Cortex of kidney (tissue), 1 donor: ENCODE data around the gene USP12.
"Not testable (repeated sequence)": the region's sequence is repeated elsewhere in the genome, so short reads cannot be mapped to it uniquely, and the experiment has no call there.

Experiments used
- DNase-seq: peaks from one replicate; lab custom pipeline; 2025; lab: John Stamatoyannopoulos, UW

The USP12 gene

DNA sequence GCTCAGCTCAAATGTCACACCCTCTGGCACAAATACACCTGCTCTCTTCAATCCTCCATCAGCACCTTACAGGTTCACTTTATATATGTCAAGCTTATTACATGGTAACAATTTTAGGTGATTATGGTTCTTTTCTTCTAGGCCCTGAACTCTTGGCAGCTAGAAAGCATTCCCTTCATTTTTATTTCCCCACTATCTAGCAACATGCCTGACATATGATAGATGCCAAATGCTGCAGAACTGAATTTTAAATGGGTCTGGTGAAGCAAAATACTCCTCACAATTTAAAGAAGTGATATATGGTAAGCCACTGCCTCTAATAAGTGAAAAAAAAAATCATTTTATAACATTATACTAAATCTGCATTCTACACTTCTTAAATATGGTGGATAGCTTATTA, 95.2 kb downstream of the USP12 start:
- DNase-seq, result no peak

DNA sequence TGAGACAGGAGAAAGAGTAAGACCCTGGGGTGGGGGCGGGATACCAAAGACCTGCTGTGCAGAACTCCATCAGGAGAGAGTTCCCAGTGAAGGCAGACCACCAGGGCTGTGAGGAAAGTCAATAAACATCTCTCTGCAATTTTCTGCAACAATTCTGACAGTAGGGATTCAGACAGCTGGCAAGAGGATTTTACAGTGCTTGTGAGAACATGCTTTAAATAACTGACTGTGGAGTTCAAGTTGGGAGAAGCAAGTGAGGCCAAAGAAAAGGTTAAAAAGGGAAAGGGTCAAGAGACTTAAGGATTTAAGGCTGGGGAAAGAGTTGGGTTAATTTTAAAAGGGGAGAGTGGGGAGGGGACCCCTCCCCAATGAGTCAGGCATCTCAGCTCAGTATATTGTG, 98.4 kb downstream of the USP12 start:
- DNase-seq, result no peak

DNA sequence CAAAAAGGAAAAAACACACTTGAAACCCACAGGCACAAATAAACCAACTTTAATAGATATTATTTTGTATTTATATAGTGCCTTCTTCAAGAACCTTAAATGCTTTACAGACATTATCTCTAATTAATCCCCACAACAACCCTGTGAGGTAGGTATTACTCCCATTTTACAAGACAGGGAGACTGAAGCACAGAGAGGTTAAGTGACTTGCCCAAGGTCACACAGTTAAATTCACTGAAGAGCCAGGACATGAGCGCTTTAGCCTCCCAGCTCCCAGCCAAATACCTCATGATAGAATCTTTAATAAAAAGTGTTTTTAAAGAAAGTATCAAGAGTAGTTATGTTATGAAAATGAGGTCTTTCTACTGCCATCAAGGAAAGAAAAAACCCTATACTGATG, 105.5 kb downstream of the USP12 start:
- DNase-seq, result not testable (repeated sequence)

DNA sequence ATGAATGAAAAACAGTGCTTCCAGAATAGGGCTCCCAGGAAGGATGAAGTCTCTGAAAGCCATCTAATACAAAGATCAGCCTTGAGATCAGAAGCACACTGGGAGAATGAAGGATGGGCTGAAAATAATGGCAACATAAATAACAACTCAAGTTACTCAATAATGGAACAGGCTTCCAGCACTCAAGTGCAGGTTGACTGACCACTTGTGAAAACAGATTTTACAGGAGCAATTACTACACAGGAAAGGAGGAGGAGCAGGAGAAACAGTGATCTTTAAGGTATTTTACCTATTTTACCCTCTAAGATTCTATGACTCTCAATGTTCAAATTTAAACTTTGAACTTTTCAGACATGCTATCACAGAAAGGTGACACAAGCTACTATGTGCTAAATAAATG, 106.0 kb downstream of the USP12 start:
- no peak for DNase-seq

DNA sequence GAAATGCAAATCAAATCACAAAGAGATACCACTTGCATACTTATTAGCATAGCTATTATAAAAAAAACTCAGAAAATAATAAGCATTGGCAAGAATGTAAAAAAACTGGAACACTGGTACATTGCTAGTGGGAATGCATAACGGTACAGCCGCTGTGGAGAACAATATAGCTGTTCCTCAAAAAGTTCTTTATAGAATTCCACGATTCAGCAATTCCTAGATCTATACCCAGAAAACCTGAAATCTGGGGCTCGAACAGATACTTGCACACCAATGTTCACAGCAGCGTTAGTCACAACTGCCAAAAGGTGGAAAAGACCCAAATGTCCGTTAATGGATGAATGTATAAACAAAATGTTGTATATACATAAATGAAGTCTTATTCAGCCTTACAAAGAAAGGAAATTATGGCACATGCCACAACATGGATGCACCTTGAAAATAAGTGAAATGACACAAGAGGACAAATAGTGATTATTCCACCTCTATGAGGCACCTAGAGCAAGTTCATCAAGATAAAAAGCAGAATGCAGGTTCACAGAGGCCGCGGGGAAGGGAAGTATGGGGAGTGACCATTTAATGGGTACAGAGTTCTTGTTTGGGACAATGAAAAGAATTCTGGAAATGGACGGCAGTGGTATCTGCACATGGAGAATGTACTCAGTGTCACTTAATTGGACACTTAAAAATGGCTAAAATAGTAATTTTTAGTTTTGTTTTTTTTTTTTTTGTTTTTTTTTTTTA, 107.2 kb downstream of the USP12 start:
- no peak for DNase-seq

DNA sequence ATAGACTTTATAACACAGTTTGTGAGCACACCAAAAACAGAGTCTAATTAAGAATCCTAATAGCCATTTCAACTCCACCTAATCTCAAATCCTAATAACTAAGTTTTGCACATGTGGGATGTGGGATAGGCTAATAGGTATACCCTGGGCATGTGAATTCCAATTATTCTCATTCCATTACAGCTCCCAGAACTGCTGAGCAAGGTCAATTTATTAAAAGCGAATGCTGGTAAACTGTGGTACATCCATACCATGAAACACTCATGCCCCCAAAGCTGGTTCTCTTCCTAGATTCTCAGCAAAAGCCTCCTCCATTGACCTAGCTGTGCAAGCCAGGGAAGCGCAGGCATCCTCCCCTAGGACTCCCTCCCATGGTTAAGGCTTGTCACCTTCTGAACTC, 113.8 kb downstream of the USP12 start:
- DNase-seq, result no peak

DNA sequence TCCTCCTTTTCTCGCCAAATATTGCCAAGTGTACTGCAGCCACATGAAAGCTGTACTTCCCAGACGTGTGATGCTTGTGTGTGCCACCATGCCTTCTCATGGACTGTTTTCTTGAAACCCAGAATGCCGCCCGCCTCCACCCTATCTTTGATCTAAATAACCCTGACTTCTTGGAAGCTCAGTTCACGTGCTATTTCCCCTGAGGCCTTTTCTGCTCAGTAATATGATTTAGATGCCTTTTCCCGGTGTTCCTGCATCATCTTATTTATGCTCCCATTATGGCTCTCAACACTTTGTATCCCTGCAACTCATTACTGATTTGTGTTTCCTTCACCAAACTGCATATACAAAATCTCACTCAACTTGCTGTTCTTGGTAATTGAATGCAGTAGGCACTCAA, 116.1 kb downstream of the USP12 start:
- no peak for DNase-seq

DNA sequence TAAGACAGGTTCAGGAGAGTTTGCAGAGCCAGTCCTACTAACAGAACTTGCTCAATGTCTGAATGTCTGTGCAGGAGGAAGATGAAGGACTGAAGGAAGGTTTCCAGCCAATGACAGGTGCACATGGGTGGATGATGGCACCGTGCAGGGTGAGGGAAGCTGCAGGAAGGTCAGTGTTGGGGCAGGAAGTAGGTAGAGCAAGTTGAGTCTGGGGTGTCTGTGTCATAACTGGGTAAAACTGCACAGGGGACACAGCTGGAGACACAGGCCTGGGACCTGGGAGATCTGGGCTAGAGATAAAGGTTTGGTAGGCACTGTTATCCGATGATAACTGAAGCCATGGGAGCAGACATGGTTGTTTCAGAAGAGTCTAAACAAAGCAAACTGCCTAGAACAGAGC, 116.9 kb downstream of the USP12 start:
- no peak for DNase-seq

DNA sequence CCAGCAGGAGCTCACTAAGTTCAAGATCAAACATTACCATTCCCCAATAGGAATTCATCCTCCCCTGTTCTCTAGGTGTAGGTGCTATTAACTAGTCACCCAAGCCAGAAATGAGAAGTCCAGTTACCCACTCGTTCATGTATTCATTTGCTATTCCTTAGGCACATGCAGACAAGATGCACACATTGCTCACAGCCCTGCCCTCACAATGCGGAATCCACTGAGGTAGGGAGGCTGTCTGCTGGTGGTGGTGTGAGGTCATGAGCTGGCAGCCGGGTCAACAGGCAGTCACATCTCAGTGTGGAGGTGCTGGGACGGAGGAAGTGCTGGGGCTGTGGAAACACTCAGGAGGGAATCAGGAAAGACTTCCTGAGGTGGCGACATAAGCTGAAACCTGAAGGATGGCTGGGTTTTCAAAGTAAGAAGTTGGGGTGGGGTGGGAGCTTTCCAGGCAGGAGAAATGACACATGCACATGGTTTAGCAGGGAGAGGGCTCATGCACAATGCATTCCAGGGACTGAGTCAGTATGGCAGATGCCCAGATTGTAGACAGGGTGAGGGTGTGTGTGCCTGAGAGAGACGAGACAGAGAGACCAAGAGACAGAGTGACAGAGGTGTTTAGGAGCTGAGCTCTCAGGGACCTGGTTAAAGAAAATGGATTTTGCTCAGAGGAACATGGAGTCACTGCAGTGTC, 117.6 kb downstream of the USP12 start:
- DNase-seq, result no peak

DNA sequence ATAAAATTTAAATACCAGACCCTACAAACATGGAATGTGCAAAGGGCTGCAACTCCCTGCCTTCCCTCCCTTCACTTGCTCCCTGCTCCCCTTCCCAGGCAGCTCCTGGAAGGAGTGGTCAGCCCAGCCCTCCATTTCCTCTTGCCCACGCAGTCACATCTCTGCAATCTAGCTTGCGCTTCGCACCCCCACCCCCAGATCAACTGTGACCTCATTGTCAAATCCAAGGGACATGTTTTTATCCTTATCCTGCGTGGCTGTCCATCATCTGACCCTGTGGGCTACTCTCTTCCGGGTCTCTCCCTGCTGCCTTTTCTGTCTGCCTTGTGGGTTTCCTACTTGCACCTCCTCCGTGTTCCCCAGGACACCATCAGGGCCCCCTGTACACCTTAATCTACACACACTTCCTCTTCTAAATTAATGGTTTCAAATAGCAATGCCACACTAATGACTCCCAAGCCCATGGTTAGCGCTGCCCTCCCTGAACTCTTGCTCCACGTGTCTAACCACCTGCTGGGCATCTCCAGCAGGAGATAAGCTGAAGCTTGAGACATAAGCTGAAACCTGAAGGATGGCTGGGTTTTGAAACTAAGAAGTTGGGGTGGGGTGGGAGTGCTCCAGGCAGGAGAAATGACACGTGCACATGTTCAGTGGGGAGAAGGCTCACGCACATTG, 118.3 kb downstream of the USP12 start:
- no peak for DNase-seq

DNA sequence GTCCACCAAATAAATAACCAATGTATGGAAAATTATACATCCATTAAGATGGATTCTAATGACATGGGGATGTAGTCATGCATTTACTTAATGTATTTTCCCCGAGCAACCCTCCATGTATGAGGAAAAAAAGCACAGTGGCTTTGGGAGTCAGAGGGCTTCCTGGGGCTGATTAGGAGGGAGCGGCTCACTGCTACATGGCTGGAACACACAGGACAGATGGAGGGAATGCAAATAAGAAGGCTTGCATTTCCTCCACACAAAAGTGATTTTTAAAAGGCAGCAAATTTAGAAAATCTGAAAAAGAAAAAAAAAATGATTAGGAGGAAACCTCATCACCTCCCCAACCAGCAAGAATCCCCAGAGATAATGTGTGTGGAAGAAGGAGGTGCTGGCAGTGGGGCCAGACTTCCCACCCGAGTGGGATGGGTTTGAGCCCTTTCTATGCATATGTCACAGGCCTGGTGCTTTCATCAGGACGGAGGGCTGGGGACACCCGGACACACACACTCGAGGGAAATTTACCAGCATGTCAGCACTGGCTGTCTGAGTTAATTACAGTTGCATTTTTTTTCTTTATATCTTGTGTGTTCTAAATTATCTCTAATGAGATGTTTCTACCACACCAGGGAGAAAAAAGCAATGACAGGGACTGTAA, 118.9 kb downstream of the USP12 start:
- no peak for DNase-seq

DNA sequence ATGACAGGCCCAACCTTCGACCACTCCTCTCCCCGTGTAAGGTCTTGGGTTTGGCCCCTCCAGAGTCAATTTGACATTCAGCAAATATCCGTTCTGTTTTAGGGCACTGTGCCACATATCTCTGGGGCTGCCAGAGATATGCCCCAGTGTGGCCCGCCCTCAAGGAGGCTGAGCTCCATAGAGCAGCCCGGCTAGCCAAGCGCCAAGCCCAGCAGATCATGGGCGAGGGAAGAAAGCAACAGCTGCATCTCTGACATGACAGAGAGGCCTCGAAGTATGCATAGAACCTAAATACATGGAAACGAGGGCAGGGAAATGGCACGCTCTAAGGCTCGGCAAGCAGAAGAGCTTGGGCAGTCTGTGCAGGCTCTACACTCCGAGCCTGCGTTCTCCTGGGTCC, 124.5 kb downstream of the USP12 start:
- DNase-seq, result no peak

DNA sequence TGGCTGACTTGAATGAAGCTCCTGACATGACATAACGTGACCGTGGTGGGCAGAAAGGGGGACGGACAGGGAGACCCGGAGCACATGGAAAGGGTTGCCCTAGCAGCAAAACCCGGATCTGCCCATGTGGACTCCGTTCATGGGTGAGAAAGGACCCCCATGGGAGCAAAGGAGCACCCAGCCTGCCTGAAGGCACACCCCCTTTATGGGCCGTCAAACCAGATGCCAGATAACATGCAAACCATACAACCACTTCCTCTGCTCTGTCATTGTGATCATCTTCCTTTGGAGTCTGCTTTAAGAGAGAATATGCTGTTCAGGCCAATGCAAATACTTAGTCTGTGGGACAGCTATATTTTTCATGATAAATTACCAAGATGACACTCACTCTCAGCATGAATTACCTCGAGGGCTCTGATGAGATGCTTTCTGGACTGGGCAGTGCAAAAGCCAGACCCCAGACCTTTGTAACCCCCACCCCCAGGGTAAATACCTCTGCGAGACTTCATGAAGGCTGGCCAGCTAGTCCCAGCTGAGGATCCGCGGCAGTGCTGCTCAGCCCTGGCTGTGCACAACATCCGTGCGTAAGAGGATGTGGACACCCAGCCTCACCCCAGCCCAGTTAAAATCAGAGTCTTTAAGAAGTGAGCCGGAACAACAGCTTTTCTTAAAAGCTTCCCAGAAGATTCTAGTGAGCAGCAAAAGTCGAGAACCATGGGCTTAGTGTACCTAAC, 126.6 kb downstream of the USP12 start:
- no peak for DNase-seq

DNA sequence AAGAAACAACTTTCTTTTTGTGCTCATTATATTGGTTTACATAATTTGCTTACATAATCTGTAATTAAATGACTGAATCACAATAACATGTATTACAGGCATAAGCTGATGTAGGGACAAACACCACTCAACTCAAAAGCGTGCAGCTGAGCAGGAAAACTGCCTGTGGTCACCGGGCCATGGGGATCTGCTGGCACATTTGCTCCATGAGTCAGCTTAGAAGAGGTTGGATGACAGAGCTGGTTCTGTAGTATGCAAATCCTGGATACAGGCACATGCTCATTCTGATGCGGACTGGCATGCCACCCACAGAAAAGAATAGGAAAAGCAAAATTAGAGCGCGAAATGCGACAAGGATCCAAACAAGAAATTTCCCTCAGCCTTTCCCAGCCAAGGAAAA, 128.6 kb downstream of the USP12 start:
- DNase-seq, result no peak

DNA sequence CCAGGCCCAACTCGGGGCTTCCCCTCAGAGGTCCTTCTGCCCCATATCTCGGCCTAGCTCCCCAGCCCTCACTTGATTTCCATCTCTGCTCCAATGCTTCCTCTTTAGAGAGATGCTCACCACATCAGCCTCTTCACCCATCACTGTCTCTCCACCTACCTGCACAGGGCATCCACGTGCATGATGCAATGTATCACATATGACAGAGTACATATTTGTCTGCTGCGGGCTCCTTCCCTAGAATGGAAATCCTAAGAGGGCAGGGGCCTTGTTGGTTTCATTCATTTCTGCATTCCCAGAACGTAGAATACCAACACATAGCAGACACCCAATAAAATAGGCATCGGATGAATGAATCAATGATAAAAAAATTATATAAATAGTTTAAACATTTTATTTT, 130.3 kb downstream of the USP12 start:
- DNase-seq, result no peak

DNA sequence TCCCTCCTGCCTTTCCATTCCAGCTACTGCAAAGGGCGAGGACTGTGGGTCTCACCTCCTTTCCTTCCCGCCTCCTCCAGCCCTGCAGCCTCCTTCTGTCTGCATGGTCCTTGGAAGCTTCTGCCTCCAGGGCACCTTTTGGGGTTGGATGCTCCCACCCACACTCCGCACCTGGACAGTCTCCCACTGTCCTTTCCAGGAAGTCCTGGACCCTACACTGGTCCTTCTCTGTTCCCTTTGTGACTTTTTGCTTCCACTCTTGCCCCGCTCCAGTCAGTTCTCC, 130.8 kb downstream of the USP12 start:
- no peak for DNase-seq

DNA sequence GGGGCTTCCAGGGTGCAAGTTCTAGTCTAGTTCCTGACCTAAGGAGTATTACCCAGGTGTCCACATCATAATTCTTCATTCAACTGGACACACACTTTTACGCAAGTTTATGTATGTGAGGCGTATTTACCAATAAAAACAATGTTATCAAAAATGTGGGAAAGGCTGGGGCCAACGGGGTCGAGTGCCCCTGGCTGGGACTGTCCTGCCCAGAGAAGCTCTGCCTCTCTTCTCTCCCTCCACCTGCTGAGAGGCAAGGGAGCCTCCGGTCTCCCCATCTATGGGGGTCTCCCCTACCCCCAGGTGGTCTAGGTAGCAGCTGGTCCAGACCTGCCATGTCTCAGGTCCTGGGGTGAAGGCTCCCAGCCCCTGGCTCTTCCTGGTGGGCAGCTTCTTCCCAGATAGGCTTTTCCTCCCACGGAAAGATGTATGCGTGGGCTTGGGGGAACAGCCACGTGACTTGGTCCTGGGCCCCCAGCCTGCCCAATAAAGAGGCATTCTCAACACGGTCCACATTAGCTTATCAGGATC, 132.4 kb downstream of the USP12 start:
- DNase-seq, result no peak

DNA sequence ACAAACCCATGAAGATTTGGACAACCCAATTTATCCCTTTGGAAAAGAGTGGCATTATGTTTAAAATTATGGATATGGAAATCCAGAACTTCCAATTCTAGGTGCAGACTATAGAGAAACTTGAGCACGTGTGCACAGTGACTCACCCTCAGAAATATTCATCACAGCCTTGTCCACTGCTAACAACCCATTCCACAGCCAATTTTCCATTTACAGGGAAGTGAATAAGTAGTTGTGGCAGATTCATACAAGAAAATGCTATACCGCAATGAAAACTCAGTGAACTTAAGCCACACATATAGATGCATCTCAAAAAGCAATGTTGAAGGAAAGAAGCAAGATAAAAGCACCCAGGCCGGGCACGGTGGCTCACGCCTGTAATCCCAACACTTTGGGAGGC, 133.3 kb downstream of the USP12 start:
- no peak for DNase-seq

DNA sequence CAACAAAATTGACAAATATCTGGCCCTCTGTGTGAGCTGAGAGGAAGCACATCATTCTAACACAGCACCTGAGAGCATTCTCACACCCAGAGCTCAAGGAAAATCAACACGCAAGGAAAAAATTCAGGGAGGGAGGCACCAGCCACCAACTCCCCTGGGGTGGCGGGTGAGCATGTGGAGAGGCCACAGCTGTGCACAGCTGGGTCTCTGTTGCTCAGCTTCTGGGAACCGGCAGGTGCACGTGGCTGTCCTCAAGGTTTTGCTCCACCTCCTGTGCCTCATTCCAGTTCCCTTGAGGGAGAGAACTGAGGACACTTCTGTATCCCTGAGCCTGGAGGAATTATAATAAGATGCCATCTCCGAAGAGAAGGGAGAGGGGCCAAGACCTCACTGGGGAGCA, 134.0 kb downstream of the USP12 start:
- DNase-seq, result no peak

DNA sequence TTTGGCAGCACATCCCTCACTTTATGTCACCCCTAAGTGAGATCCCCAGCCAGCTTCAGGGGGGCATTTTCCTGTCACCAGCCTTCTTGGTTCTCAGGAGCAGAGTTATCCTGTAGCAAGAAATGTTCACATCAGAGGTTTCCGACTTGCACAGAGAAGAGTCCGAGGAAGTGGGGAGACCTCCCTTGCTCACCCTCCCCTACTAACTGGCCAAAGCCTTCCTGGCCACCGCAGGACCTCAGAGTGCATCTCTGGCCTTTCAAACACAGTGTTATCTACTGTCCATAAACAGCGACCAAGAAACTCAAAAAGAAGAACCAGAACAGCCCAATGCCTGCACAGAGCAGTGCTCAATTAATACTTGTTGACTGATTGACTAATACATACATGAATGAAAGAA, 134.4 kb downstream of the USP12 start:
- DNase-seq, result no peak

DNA sequence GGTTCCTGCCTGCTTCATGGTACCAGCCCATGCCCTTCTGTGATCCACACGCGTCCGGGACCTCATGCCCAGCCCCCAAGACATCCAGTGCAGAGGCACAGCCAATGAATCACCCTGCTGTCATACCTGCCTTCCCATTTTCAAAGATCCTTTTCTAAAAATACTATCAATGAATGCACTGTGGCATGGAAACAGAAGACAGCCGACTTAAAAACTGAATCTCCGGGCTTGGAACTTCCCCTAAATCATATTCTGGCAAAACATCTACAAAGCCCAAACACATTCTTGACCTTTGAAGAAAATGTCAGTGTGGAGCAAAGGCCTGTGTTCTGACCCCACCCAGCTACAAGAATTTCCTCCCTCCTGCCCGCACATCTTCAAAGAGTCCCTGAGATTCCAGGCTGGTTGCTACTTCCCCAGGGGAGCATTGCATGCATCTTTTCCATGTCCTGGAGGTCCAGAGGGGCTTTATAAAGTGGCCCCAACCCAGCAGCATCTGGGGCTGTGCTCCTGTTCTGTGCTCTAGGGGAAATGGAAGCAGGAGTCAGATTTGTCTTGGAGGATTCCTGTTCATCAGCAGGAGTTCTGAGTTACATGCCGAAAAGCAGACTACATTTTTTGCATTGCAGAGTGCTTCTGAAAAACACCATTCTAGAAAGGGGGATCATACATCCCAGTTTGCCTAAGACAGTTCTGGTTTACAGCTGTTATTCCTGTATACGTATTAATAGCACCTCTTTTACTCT, 135.2 kb downstream of the USP12 start:
- no peak for DNase-seq

DNA sequence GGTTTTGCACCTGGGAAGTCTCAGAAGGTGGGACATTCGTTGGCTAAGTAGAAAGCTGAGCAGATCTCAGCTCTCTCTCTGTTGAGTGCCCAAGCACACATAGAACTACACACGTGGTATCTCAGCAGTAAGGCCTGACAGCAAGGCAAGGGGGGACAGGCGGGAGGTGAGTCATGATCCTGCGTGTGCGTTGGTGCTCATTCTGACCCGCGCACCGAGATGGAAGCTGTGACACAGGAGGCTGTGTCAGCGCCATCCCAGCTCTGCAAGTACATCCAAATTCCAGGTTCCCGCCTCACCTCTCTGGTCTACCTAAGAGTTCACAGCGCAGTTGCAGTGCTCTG, 135.7 kb downstream of the USP12 start:
- DNase-seq, result no peak
